Measurements from ENCODE around the gene MIDN.
A peak's percentile ranks its signal among the peaks of the same experiment; 100 is the strongest.

Gene MIDN

GRCh38 chr19:1259206-1259875 is 11.0 kb downstream of the MIDN start:
- Histone ChIP-seq H3K9me3 (ENCODE audit: control insufficient read depth, insufficient read depth, low read depth, low read length) (no peaks in the 10 kb centered on the region), H3K4me3 (ENCODE audit: low read depth, low read length) (peak overlapping the region; percentile 16), H3K36me3 (ENCODE audit: control insufficient read depth in 2 of 2, insufficient read depth in 1 of 2, low read length in 2 of 2) (peaks cover 21 to 38% of the 10 kb centered on the region in 2 experiments), H3K27ac (ENCODE audit: extremely low read depth, low read depth, low read length) (peak overlapping the region; percentile 63), H3K4me1 (ENCODE audit: control insufficient read depth, insufficient read depth, low read length) (peaks cover 23% of the 10 kb centered on the region)
- POLR2A ChIA-PET = interaction anchor here (0.6 to 10.8 kb wide), 7 partner anchors 7 to 399 kb away, joined by 3 to 407 read pairs (median 4); partner anchors contain the start of genes ATP5F1D, CBARP and CIRBP
- CTCF ChIA-PET = interaction anchor here (11.3 kb wide), 1 partner anchor 15 kb away, joined by 299 read pairs; no protein-coding TSS in a partner anchor
- TF ChIP-seq EGR2 (tag by site-specific recombination; IDR thresholded peaks at IDR 0.05; ENCODE audit: low read depth) (peak; percentile 79), BCL11A (tag by site-specific recombination; IDR thresholded peaks at IDR 0.05; ENCODE audit: low read depth) (peak; percentile 77; the same call in 1 of the 2 replicates), KLF8 (tag by site-specific recombination; IDR thresholded peaks at IDR 0.05) (peak; percentile 95), ZNF391 (tag by site-specific recombination; IDR thresholded peaks at IDR 0.05; ENCODE audit: borderline replicate concordance, low read depth) (no peak), KLF16 (tag by site-specific recombination; IDR thresholded peaks at IDR 0.05) (peak; percentile 34), ZNF2 (tag by site-specific recombination; IDR thresholded peaks at IDR 0.05) (0 out of 2 replicates have a peak, but pooled peaks have one; percentile 28), ZNF19 (tag by site-specific recombination; IDR thresholded peaks at IDR 0.05; ENCODE audit: low read depth) (no peak), ZNF830 (tag by site-specific recombination; IDR thresholded peaks at IDR 0.05; ENCODE audit: low read depth) (no peak), ZNF292 (tag by site-specific recombination; IDR thresholded peaks at IDR 0.05; ENCODE audit: borderline replicate concordance, low read depth) (no peak), ZSCAN16 (tag by site-specific recombination; IDR thresholded peaks at IDR 0.05) (no peak), PRDM1 (tag by site-specific recombination; IDR thresholded peaks at IDR 0.05) (no peak), ZFHX2 (tag by site-specific recombination; conservative IDR thresholded peaks at IDR 0.05) (peak; percentile 82), ZNF530 (tag by site-specific recombination; IDR thresholded peaks at IDR 0.05; ENCODE audit: low read depth) (no peak), ZNF677 (tag by site-specific recombination; IDR thresholded peaks at IDR 0.05) (no peak), ZNF335 (tag by site-specific recombination; conservative IDR thresholded peaks at IDR 0.05) (peak; percentile 99), ZBTB10 (tag by site-specific recombination; IDR thresholded peaks at IDR 0.05) (peak; percentile 93), ZNF324 (tag by site-specific recombination; IDR thresholded peaks at IDR 0.05) (no peak), IKZF3 (tag by site-specific recombination; IDR thresholded peaks at IDR 0.05) (peak; percentile 10; the same call in 1 of the 2 replicates), KLF10 (tag by site-specific recombination; IDR thresholded peaks at IDR 0.05) (peak; percentile 75; the same call in 1 of the 2 replicates), ZFP37 (tag by site-specific recombination; IDR thresholded peaks at IDR 0.05) (peak; percentile 44; the same call in 1 of the 2 replicates), PRDM10 (tag by site-specific recombination; IDR thresholded peaks at IDR 0.05) (peak; percentile 92)
- TF ChIP-seq, protein P1, sequence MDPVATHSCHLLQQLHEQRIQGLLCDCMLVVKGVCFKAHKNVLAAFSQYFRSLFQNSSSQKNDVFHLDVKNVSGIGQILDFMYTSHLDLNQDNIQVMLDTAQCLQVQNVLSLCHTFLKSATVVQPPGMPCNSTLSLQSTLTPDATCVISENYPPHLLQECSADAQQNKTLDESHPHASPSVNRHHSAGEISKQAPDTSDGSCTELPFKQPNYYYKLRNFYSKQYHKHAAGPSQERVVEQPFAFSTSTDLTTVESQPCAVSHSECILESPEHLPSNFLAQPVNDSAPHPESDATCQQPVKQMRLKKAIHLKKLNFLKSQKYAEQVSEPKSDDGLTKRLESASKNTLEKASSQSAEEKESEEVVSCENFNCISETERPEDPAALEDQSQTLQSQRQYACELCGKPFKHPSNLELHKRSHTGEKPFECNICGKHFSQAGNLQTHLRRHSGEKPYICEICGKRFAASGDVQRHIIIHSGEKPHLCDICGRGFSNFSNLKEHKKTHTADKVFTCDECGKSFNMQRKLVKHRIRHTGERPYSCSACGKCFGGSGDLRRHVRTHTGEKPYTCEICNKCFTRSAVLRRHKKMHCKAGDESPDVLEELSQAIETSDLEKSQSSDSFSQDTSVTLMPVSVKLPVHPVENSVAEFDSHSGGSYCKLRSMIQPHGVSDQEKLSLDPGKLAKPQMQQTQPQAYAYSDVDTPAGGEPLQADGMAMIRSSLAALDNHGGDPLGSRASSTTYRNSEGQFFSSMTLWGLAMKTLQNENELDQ (tag by site-specific recombination; IDR thresholded peaks at IDR 0.05; ENCODE audit: low read depth) = no peak
- TF ChIP-seq, protein P2, sequence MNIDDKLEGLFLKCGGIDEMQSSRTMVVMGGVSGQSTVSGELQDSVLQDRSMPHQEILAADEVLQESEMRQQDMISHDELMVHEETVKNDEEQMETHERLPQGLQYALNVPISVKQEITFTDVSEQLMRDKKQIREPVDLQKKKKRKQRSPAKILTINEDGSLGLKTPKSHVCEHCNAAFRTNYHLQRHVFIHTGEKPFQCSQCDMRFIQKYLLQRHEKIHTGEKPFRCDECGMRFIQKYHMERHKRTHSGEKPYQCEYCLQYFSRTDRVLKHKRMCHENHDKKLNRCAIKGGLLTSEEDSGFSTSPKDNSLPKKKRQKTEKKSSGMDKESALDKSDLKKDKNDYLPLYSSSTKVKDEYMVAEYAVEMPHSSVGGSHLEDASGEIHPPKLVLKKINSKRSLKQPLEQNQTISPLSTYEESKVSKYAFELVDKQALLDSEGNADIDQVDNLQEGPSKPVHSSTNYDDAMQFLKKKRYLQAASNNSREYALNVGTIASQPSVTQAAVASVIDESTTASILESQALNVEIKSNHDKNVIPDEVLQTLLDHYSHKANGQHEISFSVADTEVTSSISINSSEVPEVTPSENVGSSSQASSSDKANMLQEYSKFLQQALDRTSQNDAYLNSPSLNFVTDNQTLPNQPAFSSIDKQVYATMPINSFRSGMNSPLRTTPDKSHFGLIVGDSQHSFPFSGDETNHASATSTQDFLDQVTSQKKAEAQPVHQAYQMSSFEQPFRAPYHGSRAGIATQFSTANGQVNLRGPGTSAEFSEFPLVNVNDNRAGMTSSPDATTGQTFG (tag by site-specific recombination; IDR thresholded peaks at IDR 0.05; ENCODE audit: borderline replicate concordance) = no peak
- TF ChIP-seq, protein P3, sequence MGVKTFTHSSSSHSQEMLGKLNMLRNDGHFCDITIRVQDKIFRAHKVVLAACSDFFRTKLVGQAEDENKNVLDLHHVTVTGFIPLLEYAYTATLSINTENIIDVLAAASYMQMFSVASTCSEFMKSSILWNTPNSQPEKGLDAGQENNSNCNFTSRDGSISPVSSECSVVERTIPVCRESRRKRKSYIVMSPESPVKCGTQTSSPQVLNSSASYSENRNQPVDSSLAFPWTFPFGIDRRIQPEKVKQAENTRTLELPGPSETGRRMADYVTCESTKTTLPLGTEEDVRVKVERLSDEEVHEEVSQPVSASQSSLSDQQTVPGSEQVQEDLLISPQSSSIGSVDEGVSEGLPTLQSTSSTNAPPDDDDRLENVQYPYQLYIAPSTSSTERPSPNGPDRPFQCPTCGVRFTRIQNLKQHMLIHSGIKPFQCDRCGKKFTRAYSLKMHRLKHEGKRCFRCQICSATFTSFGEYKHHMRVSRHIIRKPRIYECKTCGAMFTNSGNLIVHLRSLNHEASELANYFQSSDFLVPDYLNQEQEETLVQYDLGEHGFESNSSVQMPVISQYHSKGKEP (tag by site-specific recombination; IDR thresholded peaks at IDR 0.05) = no peak
